Caco-2 (cell line): ENCODE data around the gene GPC6. TPM values are rescaled to one million over a fixed set of nuclear protein-coding genes. Genes with fewer than 3 reads are reported as not detected.

Experiments used
- BruUV-seq: library from RNA; stranded (reverse); fragments of 400-500 nt; replicated peaks from 2 replicates; lab custom pipeline; 2021; lab: Mats Ljungman, UMichigan
- CTCF ChIA-PET: fragments of 300-600 bp; sonication (Branson Sonifier 250); formaldehyde crosslinking; loops from one replicate; lab custom pipeline; 2022; ENCODE audit warnings: antibody characterized with exemption; lab: Charles Lee
- POLR2A ChIA-PET: fragments of 300-600 bp; sonication (Branson Sonifier 250); formaldehyde crosslinking; loops from one replicate; lab custom pipeline; 2022; ENCODE audit warnings: antibody characterized with exemption; lab: Charles Lee
- DNase-seq, 2 experiments: peaks; one replicate each; pipeline versions ENCODE4 v3.0.0 to v3.0.0-alpha.2; 2020 to 2022
- H3K27me3 ChIP-seq: replicated peaks from 2 replicates; pipeline ENCODE4 v1.6.0; 2011; ENCODE audit warnings: low read length; ENCODE audit not compliant: control insufficient read depth, insufficient read depth
- H3K36me3 ChIP-seq: 2 replicates; pipeline ENCODE4 v1.5.1; 2011; ENCODE audit warnings: low read length; ENCODE audit not compliant: control insufficient read depth, insufficient read depth
- H3K4me1 ChIP-seq: fragments of 250-450 bp; sonication (Bioruptor Pico); 2 replicates; pipeline ENCODE4 v1.5.1; 2020; ENCODE audit warnings: mild to moderate bottlenecking
- H3K4me3 ChIP-seq: 2 replicates; pipeline ENCODE4 v1.5.1; 2011; ENCODE audit warnings: low read depth, mild to moderate bottlenecking, control low read depth, low read length
- H3K9me3 ChIP-seq: fragments of 250-450 bp; sonication (Bioruptor Pico); 2 replicates; pipeline ENCODE4 v1.5.1; 2020; ENCODE audit warnings: mild to moderate bottlenecking, moderate library complexity
- H3K27ac Mint-ChIP-seq: one replicate; pipeline ENCODE4 v1.8.0; 2022; ENCODE audit warnings: mixed read lengths; ENCODE audit not compliant: unreplicated experiment
- H3K27me3 Mint-ChIP-seq: one replicate; pipeline ENCODE4 v1.8.0; 2022; ENCODE audit warnings: mixed read lengths; ENCODE audit not compliant: insufficient read depth, unreplicated experiment
- H3K36me3 Mint-ChIP-seq: one replicate; pipeline ENCODE4 v1.8.0; 2022; ENCODE audit warnings: mild to moderate bottlenecking, mixed read lengths; ENCODE audit not compliant: insufficient read depth, unreplicated experiment
- H3K4me1 Mint-ChIP-seq: one replicate; pipeline ENCODE4 v1.8.0; 2022; ENCODE audit warnings: low read depth, mixed read lengths; ENCODE audit not compliant: unreplicated experiment
- H3K4me3 Mint-ChIP-seq: one replicate; pipeline ENCODE4 v1.8.0; 2022; ENCODE audit warnings: mild to moderate bottlenecking, moderate library complexity, mixed read lengths; ENCODE audit not compliant: unreplicated experiment
- H3K9me3 Mint-ChIP-seq: one replicate; pipeline ENCODE4 v1.8.0; 2022; ENCODE audit warnings: mixed read lengths; ENCODE audit not compliant: unreplicated experiment
- intact Hi-C: fragments of 100-400 bp; cut with micrococcal nuclease; formaldehyde crosslinking; loops from one replicate; pipeline ENCODE4 v1.10.0; 2022; ENCODE audit not compliant: unreplicated experiment
- total RNA-seq: library from RNA; stranded (reverse); gene quantifications from 2 replicates; pipeline ENCODE4 v1.2.3, GENCODE V29; 2022
- TF ChIP-seq, protein P1 (sequence below), 2 experiments: fragments of 200-600 bp in 1 of 2; IDR thresholded peaks; 1 replicate in 1 of 2; 2 replicates in 1 of 2; pipeline versions ENCODE4 v1.5.1 to v1.8.0; 2011 to 2022; ENCODE audit warnings: antibody characterized with exemption in 1 of 2, control low read depth in 1 of 2, inconsistent platforms in 1 of 2, low read depth in 1 of 2, low read length in 1 of 2, mild to moderate bottlenecking in 1 of 2, moderate library complexity in 1 of 2; ENCODE audit not compliant: insufficient read depth in 1 of 2, severe bottlenecking in 1 of 2, unreplicated experiment in 1 of 2

Gene GPC6
- total RNA-seq, 1 experiment from 2014 or later, result 0.16 TPM

GRCh38 chr13:93289053-93289452 lies 62.4 kb downstream of the GPC6 start:
- DNase-seq, result no peak
- no peaks in the 10 kb centered on the region for H3K4me1 ChIP-seq
- no TSS peak for BruUV-seq
- no peaks in the 10 kb centered on the region for H3K27me3 Mint-ChIP-seq
- ChIA-PET CTCF (no interaction called here), POLR2A (no interaction called here)
- no peak overlapping the region for H3K27ac Mint-ChIP-seq
- H3K4me1 Mint-ChIP-seq, result no peaks in the 10 kb centered on the region
- H3K4me3 Mint-ChIP-seq, result no peak overlapping the region
- H3K9me3 ChIP-seq, result no peaks in the 10 kb centered on the region
- no peaks in the 10 kb centered on the region for H3K27me3 ChIP-seq
- intact Hi-C loops, result no loop called here
- no peaks in the 10 kb centered on the region for H3K36me3 Mint-ChIP-seq
- no peaks in the 10 kb centered on the region for H3K36me3 ChIP-seq
- TF ChIP-seq, protein P1, sequence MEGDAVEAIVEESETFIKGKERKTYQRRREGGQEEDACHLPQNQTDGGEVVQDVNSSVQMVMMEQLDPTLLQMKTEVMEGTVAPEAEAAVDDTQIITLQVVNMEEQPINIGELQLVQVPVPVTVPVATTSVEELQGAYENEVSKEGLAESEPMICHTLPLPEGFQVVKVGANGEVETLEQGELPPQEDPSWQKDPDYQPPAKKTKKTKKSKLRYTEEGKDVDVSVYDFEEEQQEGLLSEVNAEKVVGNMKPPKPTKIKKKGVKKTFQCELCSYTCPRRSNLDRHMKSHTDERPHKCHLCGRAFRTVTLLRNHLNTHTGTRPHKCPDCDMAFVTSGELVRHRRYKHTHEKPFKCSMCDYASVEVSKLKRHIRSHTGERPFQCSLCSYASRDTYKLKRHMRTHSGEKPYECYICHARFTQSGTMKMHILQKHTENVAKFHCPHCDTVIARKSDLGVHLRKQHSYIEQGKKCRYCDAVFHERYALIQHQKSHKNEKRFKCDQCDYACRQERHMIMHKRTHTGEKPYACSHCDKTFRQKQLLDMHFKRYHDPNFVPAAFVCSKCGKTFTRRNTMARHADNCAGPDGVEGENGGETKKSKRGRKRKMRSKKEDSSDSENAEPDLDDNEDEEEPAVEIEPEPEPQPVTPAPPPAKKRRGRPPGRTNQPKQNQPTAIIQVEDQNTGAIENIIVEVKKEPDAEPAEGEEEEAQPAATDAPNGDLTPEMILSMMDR (IDR thresholded peaks at IDR 0.05; ENCODE audit: insufficient read depth in 1 of 2, low read depth in 1 of 2, low read length in 1 of 2, severe bottlenecking in 1 of 2, unreplicated experiment in 1 of 2), result no peak
- H3K4me3 ChIP-seq, result no peak overlapping the region
- no peaks in the 10 kb centered on the region for H3K9me3 Mint-ChIP-seq

- H3K4me1 ChIP-seq, result no peaks in the 10 kb centered on the region
- DNase-seq, result no peak
- TF ChIP-seq, protein P1 (IDR thresholded peaks at IDR 0.05; ENCODE audit: insufficient read depth in 1 of 2, low read depth in 1 of 2, low read length in 1 of 2, severe bottlenecking in 1 of 2, unreplicated experiment in 1 of 2), result no peak
- no peaks in the 10 kb centered on the region for H3K9me3 Mint-ChIP-seq
- BruUV-seq, result no TSS peak
- no peak overlapping the region for H3K27ac Mint-ChIP-seq
- H3K27me3 Mint-ChIP-seq, result no peaks in the 10 kb centered on the region
- H3K4me3 Mint-ChIP-seq, result no peak overlapping the region
- ChIA-PET POLR2A (no interaction called here), CTCF (no interaction called here)
- no peaks in the 10 kb centered on the region for H3K9me3 ChIP-seq
- intact Hi-C loops, result no loop called here
- H3K4me3 ChIP-seq, result no peak overlapping the region
- no peaks in the 10 kb centered on the region for H3K36me3 ChIP-seq
- H3K4me1 Mint-ChIP-seq, result no peaks in the 10 kb centered on the region
- no peaks in the 10 kb centered on the region for H3K27me3 ChIP-seq
- no peaks in the 10 kb centered on the region for H3K36me3 Mint-ChIP-seq
Observed at GRCh38 chr13:93289842-93290241, 63.2 kb downstream of the GPC6 start.

DNA sequence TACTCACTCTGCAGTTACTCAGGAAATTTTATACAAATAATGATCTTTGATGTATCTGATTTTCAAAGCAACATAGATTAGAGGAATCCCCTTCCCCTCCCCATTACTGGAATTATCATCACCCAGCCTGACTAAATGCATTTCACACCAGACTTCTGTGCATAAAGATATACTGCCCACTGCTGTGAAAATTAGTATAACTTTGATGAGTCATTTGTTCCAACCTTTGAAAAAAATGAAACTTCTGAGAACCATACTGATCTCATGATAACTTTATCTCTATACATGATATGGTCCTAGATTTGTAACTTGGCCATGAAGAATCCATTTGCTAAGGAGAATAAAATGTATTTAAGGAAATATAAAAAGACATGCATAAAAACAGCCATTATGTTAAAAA lies 63.9 kb downstream of the GPC6 start:
- no peaks in the 10 kb centered on the region for H3K9me3 Mint-ChIP-seq
- H3K4me3 Mint-ChIP-seq, result no peak overlapping the region
- no peak overlapping the region for H3K27ac Mint-ChIP-seq

More for the DNA sequence above, 63.9 kb downstream of the GPC6 start:
- Histone ChIP-seq H3K9me3 (no peaks in the 10 kb centered on the region), H3K27me3 (no peaks in the 10 kb centered on the region), H3K4me1 (no peaks in the 10 kb centered on the region), H3K4me3 (no peak overlapping the region), H3K36me3 (no peaks in the 10 kb centered on the region)
- TF ChIP-seq, protein P1 (IDR thresholded peaks at IDR 0.05; ENCODE audit: insufficient read depth in 1 of 2, low read depth in 1 of 2, low read length in 1 of 2, severe bottlenecking in 1 of 2, unreplicated experiment in 1 of 2), result no peak
- no peaks in the 10 kb centered on the region for H3K36me3 Mint-ChIP-seq
- BruUV-seq, result no TSS peak
- CTCF ChIA-PET, result no interaction called here
- intact Hi-C loops, result no loop called here
- POLR2A ChIA-PET, result no interaction called here
- no peaks in the 10 kb centered on the region for H3K4me1 Mint-ChIP-seq
- no peaks in the 10 kb centered on the region for H3K27me3 Mint-ChIP-seq
- DNase-seq, result no peak
